ENCODE results near the gene CASZ1. TPM values are rescaled to one million over a fixed set of nuclear protein-coding genes. Genes with fewer than 3 reads are reported as not detected.

The CASZ1 gene
- total and polyA plus RNA-seq, 10 of the 15 experiments (the other 5 are each of a cell fraction or from before 2014, with no cell fraction given): 0.52 to 9.8 (median 3.7) TPM

- TF ChIP-seq ZNF384 (IDR thresholded peaks at IDR 0.05; ENCODE audit: borderline replicate concordance, low read depth, low read length) (no peak), ZBTB33 (IDR thresholded peaks at IDR 0.05) (no peak), E4F1 (IDR thresholded peaks at IDR 0.05; ENCODE audit: borderline replicate concordance, partially characterized antibody) (no peak)
These were observed 58.8 kb downstream of the CASZ1 start (continued) for GRCh38 chr1:10737651-10738050.

- Histone ChIP-seq H4K20me1 (ENCODE audit: control insufficient read depth, insufficient read depth) (no peaks in the 10 kb centered on the region), H3K27me3 (replicated peaks in 1 of 2; ENCODE audit: control insufficient read depth in 2 of 2, insufficient read depth in 2 of 2, low read length in 1 of 2) (no peaks in the 10 kb centered on the region; a peak in 2 of 4 replicates), H3K9me3 (replicated peaks; ENCODE audit: control insufficient read depth, insufficient read depth, low read length) (no peaks in the 10 kb centered on the region), H3K79me2 (ENCODE audit: control insufficient read depth, insufficient read depth, low read length) (no peaks in the 10 kb centered on the region), H3K27ac (ENCODE audit: control insufficient read depth, insufficient read depth) (no peak overlapping the region), H3K36me3 (ENCODE audit: control insufficient read depth in 2 of 2, insufficient read depth in 2 of 2, low read length in 1 of 2) (no peaks in the 10 kb centered on the region), H2AFZ (ENCODE audit: control insufficient read depth, low read depth, low read length) (no peak overlapping the region), H3K4me1 (ENCODE audit: control insufficient read depth, insufficient read depth, low read length) (no peaks in the 10 kb centered on the region; the same call in 1 of the 2 replicates), H3K4me2 (ENCODE audit: control insufficient read depth, insufficient read depth) (no peak overlapping the region), H3K4me3 (no peak overlapping the region), H3K9ac (ENCODE audit: control insufficient read depth, insufficient read depth, low read length) (no peak overlapping the region)
- ChIA-PET POLR2A (no interaction called here), SMC1A (ENCODE audit: uncharacterized antibody, unreplicated experiment) (interaction anchor here (0.6 kb wide), 1 partner anchor 188 kb away, joined by 3 read pairs; no protein-coding TSS in a partner anchor), CTCF (no interaction called here), RAD21 (ENCODE audit: unreplicated experiment) (no interaction called here)
- ATAC-seq (no peak; the same call in 2 of the 3 replicates), DNase-seq (ENCODE audit: low read depth, low spot score) (no peak), FAIRE-seq (no peak)
- WGBS (ENCODE audit: insufficient coverage, insufficient replicate concordance, low lambda C conversion rate, missing lambda C conversion rate): 23% methylated on average over 26 of the region's 27 CpGs
- intact Hi-C loops (cut with micrococcal nuclease; ENCODE audit: unreplicated experiment) (no loop called here), in situ Hi-C loops (cut with MboI) (no loop called here)
- BruUV-seq (replicated peaks): no TSS peak
- TF ChIP-seq POLR2AphosphoS2 (IDR thresholded peaks at IDR 0.05; ENCODE audit: low read depth, low read length) (no peak), TCF7 (IDR thresholded peaks at IDR 0.05; ENCODE audit: borderline replicate concordance) (no peak), TCF12 (IDR thresholded peaks at IDR 0.05; ENCODE audit: low read depth, low read length) (no peak), JUND (IDR thresholded peaks at IDR 0.05; ENCODE audit: low read depth, low read length) (no peak)
These were observed 59.5 kb downstream of the CASZ1 start for GRCh38 chr1:10736634-10737586.
